ENCODE results near the gene RGS3. TPM values are rescaled to one million over a fixed set of nuclear protein-coding genes. Genes with fewer than 3 reads are reported as not detected.

RGS3 gene
- total and polyA plus RNA-seq, 2 of the 13 experiments (the other 11 are each of a cell fraction or from before 2014, with no cell fraction given) = 17.1 to 28.8 TPM

DNA sequence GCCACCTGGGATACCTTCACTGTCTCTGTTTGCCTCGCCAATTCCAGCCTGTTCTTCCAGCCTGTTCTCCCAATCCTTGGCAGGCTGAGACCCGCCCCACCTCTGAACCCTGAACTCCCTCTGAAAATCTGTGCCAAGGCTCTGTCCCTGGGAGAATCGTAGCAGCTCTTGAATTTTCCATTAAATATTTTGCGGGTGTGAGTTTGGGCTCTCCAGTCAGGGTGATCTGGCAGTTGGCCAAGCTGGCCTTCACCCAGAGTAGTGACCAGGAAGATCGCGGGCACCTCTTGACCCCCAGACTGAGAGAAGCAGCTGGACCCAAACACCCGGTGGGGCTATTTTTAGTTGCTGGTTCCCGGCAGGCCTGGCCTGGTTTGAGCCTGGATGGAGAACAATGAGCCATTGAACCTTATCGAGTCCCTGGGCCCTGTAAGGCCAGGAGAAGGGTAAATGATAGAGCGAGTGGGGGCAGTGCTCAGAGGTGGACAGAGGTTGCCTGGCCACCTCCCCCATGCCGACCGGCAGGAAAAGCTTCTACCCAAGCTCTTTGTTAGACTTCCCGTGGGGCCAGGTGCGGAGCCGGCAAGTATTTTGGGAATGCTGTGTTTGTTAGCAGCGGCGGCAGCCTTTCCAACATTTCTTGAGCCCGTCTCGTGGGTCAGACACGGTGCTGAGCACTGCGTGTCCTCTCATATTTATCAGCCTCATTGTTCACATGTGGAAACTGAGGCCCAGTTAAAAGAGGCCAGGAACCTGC, 146.2 kb downstream of the RGS3 start (continued):
- no peak for TF ChIP-seq ZFP62 (CRISPR knock-in tag; IDR thresholded peaks at IDR 0.05)
- TF ChIP-seq, protein P1, sequence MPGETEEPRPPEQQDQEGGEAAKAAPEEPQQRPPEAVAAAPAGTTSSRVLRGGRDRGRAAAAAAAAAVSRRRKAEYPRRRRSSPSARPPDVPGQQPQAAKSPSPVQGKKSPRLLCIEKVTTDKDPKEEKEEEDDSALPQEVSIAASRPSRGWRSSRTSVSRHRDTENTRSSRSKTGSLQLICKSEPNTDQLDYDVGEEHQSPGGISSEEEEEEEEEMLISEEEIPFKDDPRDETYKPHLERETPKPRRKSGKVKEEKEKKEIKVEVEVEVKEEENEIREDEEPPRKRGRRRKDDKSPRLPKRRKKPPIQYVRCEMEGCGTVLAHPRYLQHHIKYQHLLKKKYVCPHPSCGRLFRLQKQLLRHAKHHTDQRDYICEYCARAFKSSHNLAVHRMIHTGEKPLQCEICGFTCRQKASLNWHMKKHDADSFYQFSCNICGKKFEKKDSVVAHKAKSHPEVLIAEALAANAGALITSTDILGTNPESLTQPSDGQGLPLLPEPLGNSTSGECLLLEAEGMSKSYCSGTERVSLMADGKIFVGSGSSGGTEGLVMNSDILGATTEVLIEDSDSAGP (CRISPR knock-in tag; IDR thresholded peaks at IDR 0.05; ENCODE audit: borderline replicate concordance) = peak; percentile 58; the same call in 1 of the 2 replicates
- TF ChIP-seq ZNF772 (CRISPR knock-in tag; IDR thresholded peaks at IDR 0.05) = no peak
- TF ChIP-seq TSC22D2 (CRISPR knock-in tag; IDR thresholded peaks at IDR 0.05; ENCODE audit: borderline replicate concordance) = no peak
- no peak; the same call in 1 of the 2 replicates for TF ChIP-seq ZNF558 (CRISPR knock-in tag; IDR thresholded peaks at IDR 0.05; ENCODE audit: borderline replicate concordance)
- peak; percentile 79 for TF ChIP-seq KAT8 (CRISPR knock-in tag; IDR thresholded peaks at IDR 0.05)
- no peak for TF ChIP-seq ZNF292 (CRISPR knock-in tag; IDR thresholded peaks at IDR 0.05; ENCODE audit: borderline replicate concordance, low read depth)
- no peak for TF ChIP-seq SALL2 (CRISPR knock-in tag; IDR thresholded peaks at IDR 0.05)
- TF ChIP-seq GATAD1 (CRISPR knock-in tag; IDR thresholded peaks at IDR 0.05) = 0 out of 2 replicates have a peak, but pooled peaks have one; percentile 25
- TF ChIP-seq ZKSCAN8 (CRISPR knock-in tag; IDR thresholded peaks at IDR 0.05; ENCODE audit: borderline replicate concordance) = no peak; the same call in 1 of the 2 replicates
- TF ChIP-seq KLF11 (CRISPR knock-in tag; IDR thresholded peaks at IDR 0.05) = no peak
- peak; percentile 73 for TF ChIP-seq PPARG (CRISPR knock-in tag; conservative IDR thresholded peaks at IDR 0.05)
- TF ChIP-seq ZNF580 (CRISPR knock-in tag; IDR thresholded peaks at IDR 0.05; ENCODE audit: borderline replicate concordance, low read depth) = peak; percentile 87; the same call in 1 of the 2 replicates
- TF ChIP-seq REPIN1 (CRISPR knock-in tag; IDR thresholded peaks at IDR 0.05; ENCODE audit: borderline replicate concordance, low read depth) = peak; percentile 63; the same call in 1 of the 2 replicates
- no peak for TF ChIP-seq ZNF354B (CRISPR knock-in tag; IDR thresholded peaks at IDR 0.05)
- TF ChIP-seq TAF15 (IDR thresholded peaks at IDR 0.05; ENCODE audit: low read depth, low read length, poor library complexity, severe bottlenecking) = no peak
- no peak; the same call in 1 of the 2 replicates for TF ChIP-seq PITX1 (CRISPR knock-in tag; IDR thresholded peaks at IDR 0.05)
- TF ChIP-seq MBNL3 (CRISPR knock-in tag; conservative IDR thresholded peaks at IDR 0.05) = no peak
- TF ChIP-seq THAP8 (CRISPR knock-in tag; IDR thresholded peaks at IDR 0.05; ENCODE audit: borderline replicate concordance) = no peak
- TF ChIP-seq, protein P2, sequence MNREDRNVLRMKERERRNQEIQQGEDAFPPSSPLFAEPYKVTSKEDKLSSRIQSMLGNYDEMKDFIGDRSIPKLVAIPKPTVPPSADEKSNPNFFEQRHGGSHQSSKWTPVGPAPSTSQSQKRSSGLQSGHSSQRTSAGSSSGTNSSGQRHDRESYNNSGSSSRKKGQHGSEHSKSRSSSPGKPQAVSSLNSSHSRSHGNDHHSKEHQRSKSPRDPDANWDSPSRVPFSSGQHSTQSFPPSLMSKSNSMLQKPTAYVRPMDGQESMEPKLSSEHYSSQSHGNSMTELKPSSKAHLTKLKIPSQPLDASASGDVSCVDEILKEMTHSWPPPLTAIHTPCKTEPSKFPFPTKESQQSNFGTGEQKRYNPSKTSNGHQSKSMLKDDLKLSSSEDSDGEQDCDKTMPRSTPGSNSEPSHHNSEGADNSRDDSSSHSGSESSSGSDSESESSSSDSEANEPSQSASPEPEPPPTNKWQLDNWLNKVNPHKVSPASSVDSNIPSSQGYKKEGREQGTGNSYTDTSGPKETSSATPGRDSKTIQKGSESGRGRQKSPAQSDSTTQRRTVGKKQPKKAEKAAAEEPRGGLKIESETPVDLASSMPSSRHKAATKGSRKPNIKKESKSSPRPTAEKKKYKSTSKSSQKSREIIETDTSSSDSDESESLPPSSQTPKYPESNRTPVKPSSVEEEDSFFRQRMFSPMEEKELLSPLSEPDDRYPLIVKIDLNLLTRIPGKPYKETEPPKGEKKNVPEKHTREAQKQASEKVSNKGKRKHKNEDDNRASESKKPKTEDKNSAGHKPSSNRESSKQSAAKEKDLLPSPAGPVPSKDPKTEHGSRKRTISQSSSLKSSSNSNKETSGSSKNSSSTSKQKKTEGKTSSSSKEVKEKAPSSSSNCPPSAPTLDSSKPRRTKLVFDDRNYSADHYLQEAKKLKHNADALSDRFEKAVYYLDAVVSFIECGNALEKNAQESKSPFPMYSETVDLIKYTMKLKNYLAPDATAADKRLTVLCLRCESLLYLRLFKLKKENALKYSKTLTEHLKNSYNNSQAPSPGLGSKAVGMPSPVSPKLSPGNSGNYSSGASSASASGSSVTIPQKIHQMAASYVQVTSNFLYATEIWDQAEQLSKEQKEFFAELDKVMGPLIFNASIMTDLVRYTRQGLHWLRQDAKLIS (CRISPR knock-in tag; IDR thresholded peaks at IDR 0.05) = no peak
